Measurements from ENCODE around the gene PEX6. TPM values are rescaled to one million over a fixed set of nuclear protein-coding genes. Genes with fewer than 3 reads are reported as not detected.

PEX6 gene
- total and polyA plus RNA-seq, 2 of the 13 experiments (the other 11 are each of a cell fraction or from before 2014, with no cell fraction given): 5.1 to 6.7 TPM

DNA sequence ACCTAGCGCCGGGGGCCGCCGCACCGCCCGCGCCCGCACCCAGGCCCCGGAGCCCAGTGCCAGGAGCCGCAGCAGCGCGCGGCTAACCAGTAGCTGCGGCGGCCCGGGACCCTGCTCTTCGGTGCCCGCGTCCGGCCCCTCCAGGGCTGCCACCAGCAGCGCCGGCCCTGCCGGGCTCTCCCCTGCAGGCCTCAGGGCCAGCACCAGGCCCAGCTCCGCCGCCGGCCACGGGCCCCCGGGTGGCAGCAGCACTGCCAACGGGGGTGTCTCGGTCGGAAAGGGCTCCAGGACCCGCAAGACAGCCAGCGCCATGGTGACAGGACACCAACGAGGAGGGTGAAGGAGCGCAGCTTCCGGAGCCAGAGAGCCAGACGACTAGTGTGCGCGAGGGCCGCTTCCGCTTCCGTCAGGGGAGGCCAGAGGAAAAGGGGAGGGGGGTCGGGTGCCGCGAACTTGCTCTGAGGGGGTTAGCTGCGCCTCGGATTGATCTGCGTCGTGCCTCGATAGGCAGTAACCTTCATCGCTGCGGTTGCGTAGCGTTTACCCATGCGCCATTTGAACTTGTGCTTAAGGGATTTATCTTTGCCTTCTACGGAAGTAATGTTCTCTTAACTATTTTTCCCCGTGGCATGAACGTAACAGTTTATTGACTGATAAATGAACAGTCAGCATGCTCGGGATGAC lies at the start of gene PEX6 (continued):
- TF ChIP-seq, protein P1, sequence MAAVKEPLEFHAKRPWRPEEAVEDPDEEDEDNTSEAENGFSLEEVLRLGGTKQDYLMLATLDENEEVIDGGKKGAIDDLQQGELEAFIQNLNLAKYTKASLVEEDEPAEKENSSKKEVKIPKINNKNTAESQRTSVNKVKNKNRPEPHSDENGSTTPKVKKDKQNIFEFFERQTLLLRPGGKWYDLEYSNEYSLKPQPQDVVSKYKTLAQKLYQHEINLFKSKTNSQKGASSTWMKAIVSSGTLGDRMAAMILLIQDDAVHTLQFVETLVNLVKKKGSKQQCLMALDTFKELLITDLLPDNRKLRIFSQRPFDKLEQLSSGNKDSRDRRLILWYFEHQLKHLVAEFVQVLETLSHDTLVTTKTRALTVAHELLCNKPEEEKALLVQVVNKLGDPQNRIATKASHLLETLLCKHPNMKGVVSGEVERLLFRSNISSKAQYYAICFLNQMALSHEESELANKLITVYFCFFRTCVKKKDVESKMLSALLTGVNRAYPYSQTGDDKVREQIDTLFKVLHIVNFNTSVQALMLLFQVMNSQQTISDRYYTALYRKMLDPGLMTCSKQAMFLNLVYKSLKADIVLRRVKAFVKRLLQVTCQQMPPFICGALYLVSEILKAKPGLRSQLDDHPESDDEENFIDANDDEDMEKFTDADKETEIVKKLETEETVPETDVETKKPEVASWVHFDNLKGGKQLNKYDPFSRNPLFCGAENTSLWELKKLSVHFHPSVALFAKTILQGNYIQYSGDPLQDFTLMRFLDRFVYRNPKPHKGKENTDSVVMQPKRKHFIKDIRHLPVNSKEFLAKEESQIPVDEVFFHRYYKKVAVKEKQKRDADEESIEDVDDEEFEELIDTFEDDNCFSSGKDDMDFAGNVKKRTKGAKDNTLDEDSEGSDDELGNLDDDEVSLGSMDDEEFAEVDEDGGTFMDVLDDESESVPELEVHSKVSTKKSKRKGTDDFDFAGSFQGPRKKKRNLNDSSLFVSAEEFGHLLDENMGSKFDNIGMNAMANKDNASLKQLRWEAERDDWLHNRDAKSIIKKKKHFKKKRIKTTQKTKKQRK (IDR thresholded peaks at IDR 0.05; ENCODE audit: low read length): no peak
- TF ChIP-seq ZNF282 (IDR thresholded peaks at IDR 0.05; ENCODE audit: partially characterized antibody): no peak
- TF ChIP-seq, protein P2, sequence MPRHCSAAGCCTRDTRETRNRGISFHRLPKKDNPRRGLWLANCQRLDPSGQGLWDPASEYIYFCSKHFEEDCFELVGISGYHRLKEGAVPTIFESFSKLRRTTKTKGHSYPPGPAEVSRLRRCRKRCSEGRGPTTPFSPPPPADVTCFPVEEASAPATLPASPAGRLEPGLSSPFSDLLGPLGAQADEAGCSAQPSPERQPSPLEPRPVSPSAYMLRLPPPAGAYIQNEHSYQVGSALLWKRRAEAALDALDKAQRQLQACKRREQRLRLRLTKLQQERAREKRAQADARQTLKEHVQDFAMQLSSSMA (CRISPR knock-in tag; IDR thresholded peaks at IDR 0.05): 0 out of 2 replicates have a peak, but pooled peaks have one; percentile 46
- TF ChIP-seq ZNF350 (CRISPR knock-in tag; IDR thresholded peaks at IDR 0.05; ENCODE audit: borderline replicate concordance, low read depth): peak; percentile 84; the same call in 1 of the 2 replicates
- TF ChIP-seq, protein P3, sequence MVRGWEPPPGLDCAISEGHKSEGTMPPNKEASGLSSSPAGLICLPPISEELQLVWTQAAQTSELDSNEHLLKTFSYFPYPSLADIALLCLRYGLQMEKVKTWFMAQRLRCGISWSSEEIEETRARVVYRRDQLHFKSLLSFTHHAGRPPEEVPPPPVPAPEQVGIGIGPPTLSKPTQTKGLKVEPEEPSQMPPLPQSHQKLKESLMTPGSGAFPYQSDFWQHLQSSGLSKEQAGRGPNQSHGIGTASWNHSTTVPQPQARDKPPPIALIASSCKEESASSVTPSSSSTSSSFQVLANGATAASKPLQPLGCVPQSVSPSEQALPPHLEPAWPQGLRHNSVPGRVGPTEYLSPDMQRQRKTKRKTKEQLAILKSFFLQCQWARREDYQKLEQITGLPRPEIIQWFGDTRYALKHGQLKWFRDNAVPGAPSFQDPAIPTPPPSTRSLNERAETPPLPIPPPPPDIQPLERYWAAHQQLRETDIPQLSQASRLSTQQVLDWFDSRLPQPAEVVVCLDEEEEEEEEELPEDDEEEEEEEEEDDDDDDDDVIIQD (CRISPR knock-in tag; IDR thresholded peaks at IDR 0.05; ENCODE audit: low read depth): peak; percentile 50; the same call in 1 of the 2 replicates
- no peak for TF ChIP-seq ZNF570 (CRISPR knock-in tag; IDR thresholded peaks at IDR 0.05; ENCODE audit: borderline replicate concordance)
- peak; percentile 85 for TF ChIP-seq HES4 (CRISPR knock-in tag; IDR thresholded peaks at IDR 0.05; ENCODE audit: borderline replicate concordance)
- TF ChIP-seq SMARCC2 (IDR thresholded peaks at IDR 0.05): no peak
- no peak; the same call in 1 of the 2 replicates for TF ChIP-seq CENPX (CRISPR knock-in tag; IDR thresholded peaks at IDR 0.05)
- peak; percentile 84 for TF ChIP-seq TGIF2 (CRISPR knock-in tag; IDR thresholded peaks at IDR 0.05)
- peak; percentile 92; the same call in 1 of the 2 replicates for TF ChIP-seq ZNF44 (CRISPR knock-in tag; IDR thresholded peaks at IDR 0.05)
- TF ChIP-seq, protein P4, sequence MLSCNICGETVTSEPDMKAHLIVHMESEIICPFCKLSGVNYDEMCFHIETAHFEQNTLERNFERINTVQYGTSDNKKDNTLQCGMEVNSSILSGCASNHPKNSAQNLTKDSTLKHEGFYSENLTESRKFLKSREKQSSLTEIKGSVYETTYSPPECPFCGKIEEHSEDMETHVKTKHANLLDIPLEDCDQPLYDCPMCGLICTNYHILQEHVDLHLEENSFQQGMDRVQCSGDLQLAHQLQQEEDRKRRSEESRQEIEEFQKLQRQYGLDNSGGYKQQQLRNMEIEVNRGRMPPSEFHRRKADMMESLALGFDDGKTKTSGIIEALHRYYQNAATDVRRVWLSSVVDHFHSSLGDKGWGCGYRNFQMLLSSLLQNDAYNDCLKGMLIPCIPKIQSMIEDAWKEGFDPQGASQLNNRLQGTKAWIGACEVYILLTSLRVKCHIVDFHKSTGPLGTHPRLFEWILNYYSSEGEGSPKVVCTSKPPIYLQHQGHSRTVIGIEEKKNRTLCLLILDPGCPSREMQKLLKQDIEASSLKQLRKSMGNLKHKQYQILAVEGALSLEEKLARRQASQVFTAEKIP (CRISPR knock-in tag; IDR thresholded peaks at IDR 0.05; ENCODE audit: borderline replicate concordance): no peak
- no peak for TF ChIP-seq SNAPC2 (CRISPR knock-in tag; IDR thresholded peaks at IDR 0.05)
- TF ChIP-seq EEA1 (CRISPR knock-in tag; IDR thresholded peaks at IDR 0.05; ENCODE audit: borderline replicate concordance): no peak
- TF ChIP-seq, protein P5, sequence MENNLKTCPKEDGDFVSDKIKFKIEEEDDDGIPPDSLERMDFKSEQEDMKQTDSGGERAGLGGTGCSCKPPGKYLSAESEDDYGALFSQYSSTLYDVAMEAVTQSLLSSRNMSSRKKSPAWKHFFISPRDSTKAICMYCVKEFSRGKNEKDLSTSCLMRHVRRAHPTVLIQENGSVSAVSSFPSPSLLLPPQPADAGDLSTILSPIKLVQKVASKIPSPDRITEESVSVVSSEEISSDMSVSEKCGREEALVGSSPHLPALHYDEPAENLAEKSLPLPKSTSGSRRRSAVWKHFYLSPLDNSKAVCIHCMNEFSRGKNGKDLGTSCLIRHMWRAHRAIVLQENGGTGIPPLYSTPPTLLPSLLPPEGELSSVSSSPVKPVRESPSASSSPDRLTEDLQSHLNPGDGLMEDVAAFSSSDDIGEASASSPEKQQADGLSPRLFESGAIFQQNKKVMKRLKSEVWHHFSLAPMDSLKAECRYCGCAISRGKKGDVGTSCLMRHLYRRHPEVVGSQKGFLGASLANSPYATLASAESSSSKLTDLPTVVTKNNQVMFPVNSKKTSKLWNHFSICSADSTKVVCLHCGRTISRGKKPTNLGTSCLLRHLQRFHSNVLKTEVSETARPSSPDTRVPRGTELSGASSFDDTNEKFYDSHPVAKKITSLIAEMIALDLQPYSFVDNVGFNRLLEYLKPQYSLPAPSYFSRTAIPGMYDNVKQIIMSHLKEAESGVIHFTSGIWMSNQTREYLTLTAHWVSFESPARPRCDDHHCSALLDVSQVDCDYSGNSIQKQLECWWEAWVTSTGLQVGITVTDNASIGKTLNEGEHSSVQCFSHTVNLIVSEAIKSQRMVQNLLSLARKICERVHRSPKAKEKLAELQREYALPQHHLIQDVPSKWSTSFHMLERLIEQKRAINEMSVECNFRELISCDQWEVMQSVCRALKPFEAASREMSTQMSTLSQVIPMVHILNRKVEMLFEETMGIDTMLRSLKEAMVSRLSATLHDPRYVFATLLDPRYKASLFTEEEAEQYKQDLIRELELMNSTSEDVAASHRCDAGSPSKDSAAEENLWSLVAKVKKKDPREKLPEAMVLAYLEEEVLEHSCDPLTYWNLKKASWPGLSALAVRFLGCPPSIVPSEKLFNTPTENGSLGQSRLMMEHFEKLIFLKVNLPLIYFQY (CRISPR knock-in tag; IDR thresholded peaks at IDR 0.05; ENCODE audit: borderline replicate concordance): peak; percentile 85; the same call in 1 of the 2 replicates
- peak; percentile 66; the same call in 1 of the 2 replicates for TF ChIP-seq ZFP37 (CRISPR knock-in tag; IDR thresholded peaks at IDR 0.05; ENCODE audit: borderline replicate concordance)
- no peak for TF ChIP-seq PRPF4 (IDR thresholded peaks at IDR 0.05; ENCODE audit: low read depth, low read length, poor library complexity, severe bottlenecking)

All from HepG2 (cell line).